Osteocyte (in vitro differentiated cells): ENCODE data around the gene LYL1. TPM values are rescaled to one million over a fixed set of nuclear protein-coding genes. Genes with fewer than 3 reads are reported as not detected.

ENCODE experiments used
- DNase-seq: peaks from one replicate; pipeline ENCODE4 v3.0.0; 2021; ENCODE audit warnings: mixed read lengths; ENCODE audit not compliant: unreplicated experiment; ENCODE audit errors: extremely low spot score
- H3K27ac Mint-ChIP-seq: one replicate; pipeline ENCODE4 v1.8.0; 2021; ENCODE audit warnings: mild to moderate bottlenecking, mixed read lengths; ENCODE audit not compliant: unreplicated experiment
- H3K27me3 Mint-ChIP-seq: one replicate; pipeline ENCODE4 v1.8.0; 2021; ENCODE audit warnings: mixed read lengths; ENCODE audit not compliant: unreplicated experiment
- H3K36me3 Mint-ChIP-seq: one replicate; pipeline ENCODE4 v1.8.0; 2021; ENCODE audit warnings: mixed read lengths; ENCODE audit not compliant: unreplicated experiment
- H3K4me1 Mint-ChIP-seq: one replicate; pipeline ENCODE4 v1.8.0; 2021; ENCODE audit warnings: mixed read lengths; ENCODE audit not compliant: unreplicated experiment
- H3K4me3 Mint-ChIP-seq: one replicate; pipeline ENCODE4 v1.8.0; 2021; ENCODE audit warnings: mild to moderate bottlenecking, moderate library complexity, mixed read lengths; ENCODE audit not compliant: unreplicated experiment
- H3K9me3 Mint-ChIP-seq: one replicate; pipeline ENCODE4 v1.8.0; 2021; ENCODE audit warnings: mixed read lengths; ENCODE audit not compliant: unreplicated experiment
- total RNA-seq: library from RNA; stranded (reverse); gene quantifications from 2 replicates; pipeline ENCODE4 v1.2.1, GENCODE V29; 2021
- TF ChIP-seq, protein P1 (sequence below): fragments of 200-600 bp; sonication (generic); IDR thresholded peaks from 2 replicates; pipeline ENCODE4 v1.5.0; 2021; ENCODE audit warnings: antibody characterized with exemption, mild to moderate bottlenecking, moderate library complexity

LYL1 gene
- total RNA-seq, 1 donor from 2014 or later = not detected

DNA sequence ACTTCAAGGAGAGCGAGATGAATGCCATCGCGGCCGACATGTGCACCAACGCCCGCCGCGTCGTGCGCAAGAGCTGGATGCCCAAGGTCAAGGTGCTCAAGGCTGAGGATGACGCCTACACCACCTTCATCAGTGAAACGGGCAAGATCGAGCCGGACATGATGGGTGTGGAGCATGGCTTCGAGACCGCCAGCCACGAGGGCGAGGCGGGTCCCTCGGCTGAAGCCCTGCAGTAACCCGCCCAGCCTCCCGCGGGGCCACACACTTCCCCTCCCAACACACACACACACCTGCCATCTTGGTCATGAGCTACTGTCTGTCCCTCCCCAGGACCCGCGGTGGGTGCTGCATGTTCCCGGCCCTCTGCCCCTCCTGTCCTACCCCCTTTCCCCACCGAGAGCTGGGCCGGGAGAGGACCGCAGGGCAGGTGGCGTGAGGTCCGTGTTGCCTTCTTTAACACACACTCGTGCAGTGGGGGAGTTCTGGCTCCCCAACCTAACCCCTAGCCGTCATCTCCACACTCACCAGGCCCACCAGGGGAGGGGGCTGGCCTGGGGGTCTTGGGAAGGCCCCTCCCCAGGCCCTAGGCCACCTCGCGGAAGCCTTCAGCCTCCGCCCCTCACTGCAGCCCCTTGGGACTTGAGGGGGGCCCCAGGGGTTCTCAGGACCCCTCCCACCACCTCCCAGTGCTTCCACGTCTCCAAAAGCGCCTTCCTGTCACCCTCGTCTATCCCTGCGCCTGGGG is 35.7 kb upstream of the LYL1 start:
- no peaks in the 10 kb centered on the region for H3K9me3 Mint-ChIP-seq
- DNase-seq = no peak

DNA sequence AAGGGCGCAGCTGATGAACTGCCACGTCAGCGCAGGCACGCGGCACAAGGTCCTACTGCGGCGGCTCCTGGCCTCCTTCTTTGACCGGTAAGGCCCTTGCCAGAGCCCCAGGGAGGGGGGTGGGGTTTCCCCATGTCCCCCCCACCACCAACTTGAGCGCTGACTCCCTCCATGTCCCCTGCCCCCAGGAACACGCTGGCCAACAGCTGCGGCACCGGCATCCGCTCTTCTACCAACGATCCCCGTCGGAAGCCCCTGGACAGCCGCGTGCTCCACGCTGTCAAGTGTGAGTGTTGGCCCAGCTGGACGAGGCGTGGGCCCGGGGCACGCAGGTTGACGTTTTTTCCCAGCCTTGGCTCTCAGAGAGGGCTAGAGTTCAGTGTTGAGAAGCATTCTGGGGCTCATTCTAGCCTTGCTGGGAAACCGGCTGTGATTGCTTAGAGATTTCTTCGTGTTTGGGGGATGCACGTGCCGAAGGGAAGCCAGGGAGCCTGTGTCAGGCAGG is 34.7 kb upstream of the LYL1 start:
- H3K27ac Mint-ChIP-seq = no peak overlapping the region

More for the DNA sequence above, 35.7 kb upstream of the LYL1 start:
- Mint-ChIP-seq H3K4me3 (no peak overlapping the region), H3K27me3 (no peaks in the 10 kb centered on the region), H3K27ac (no peak overlapping the region), H3K4me1 (peaks cover 16% of the 10 kb centered on the region), H3K36me3 (peaks cover 7% of the 10 kb centered on the region)
- TF ChIP-seq, protein P1, sequence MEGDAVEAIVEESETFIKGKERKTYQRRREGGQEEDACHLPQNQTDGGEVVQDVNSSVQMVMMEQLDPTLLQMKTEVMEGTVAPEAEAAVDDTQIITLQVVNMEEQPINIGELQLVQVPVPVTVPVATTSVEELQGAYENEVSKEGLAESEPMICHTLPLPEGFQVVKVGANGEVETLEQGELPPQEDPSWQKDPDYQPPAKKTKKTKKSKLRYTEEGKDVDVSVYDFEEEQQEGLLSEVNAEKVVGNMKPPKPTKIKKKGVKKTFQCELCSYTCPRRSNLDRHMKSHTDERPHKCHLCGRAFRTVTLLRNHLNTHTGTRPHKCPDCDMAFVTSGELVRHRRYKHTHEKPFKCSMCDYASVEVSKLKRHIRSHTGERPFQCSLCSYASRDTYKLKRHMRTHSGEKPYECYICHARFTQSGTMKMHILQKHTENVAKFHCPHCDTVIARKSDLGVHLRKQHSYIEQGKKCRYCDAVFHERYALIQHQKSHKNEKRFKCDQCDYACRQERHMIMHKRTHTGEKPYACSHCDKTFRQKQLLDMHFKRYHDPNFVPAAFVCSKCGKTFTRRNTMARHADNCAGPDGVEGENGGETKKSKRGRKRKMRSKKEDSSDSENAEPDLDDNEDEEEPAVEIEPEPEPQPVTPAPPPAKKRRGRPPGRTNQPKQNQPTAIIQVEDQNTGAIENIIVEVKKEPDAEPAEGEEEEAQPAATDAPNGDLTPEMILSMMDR = no peak

DNA sequence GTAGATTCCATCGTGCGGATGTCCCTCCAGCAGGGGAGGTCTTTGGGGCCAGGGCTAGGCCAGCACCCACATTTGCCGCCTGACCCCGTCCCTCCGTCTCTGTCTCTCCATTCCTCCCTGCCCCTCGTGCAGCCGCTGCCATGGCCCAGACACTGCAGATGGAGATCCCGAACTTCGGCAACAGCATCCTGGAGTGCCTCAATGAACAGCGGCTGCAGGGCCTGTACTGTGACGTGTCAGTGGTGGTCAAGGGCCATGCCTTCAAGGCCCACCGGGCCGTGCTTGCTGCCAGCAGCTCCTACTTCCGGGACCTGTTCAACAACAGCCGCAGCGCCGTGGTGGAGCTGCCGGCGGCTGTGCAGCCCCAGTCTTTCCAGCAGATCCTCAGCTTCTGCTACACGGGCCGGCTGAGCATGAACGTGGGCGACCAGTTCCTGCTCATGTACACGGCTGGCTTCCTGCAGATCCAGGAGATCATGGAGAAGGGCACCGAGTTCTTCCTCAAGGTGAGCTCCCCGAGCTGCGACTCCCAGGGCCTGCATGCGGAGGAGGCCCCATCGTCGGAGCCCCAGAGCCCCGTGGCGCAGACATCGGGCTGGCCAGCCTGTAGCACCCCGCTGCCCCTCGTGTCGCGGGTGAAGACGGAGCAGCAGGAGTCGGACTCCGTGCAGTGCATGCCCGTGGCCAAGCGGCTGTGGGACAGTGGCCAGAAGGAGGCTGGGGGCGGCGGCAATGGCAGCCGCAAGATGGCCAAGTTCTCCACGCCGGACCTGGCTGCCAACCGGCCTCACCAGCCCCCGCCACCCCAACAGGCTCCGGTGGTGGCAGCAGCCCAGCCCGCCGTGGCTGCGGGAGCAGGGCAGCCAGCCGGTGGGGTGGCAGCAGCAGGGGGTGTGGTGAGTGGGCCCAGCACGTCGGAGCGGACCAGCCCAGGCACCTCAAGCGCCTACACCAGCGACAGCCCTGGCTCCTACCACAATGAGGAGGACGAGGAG is 32.7 kb upstream of the LYL1 start:
- no peaks in the 10 kb centered on the region for H3K9me3 Mint-ChIP-seq
- TF ChIP-seq, protein P1 = no peak
- no peaks in the 10 kb centered on the region for H3K27me3 Mint-ChIP-seq

More for the DNA sequence above, 34.7 kb upstream of the LYL1 start:
- Mint-ChIP-seq H3K27me3 (no peaks in the 10 kb centered on the region), H3K9me3 (no peaks in the 10 kb centered on the region), H3K4me1 (peaks cover 10% of the 10 kb centered on the region), H3K36me3 (peaks cover 7% of the 10 kb centered on the region), H3K4me3 (no peak overlapping the region)
- TF ChIP-seq, protein P1 = no peak
- no peak for DNase-seq

DNA sequence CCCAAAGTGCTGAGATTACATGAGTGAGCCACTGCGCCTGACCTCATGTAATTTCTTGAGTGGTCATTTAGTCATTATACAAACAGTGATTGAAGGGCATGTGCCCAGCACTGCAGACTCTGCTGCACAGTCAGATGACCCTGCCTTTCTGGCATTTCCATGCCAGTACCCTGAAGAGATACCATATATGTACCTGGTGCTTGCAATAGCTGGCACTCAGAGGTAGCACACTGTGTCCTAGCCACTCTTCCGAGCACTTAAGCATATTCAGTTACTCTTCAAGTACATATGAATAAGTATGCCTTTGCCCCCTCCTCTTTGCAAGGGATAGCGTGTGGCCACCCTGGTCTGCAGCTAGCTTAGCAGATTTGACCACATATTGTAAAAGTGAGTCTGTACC is 32.0 kb upstream of the LYL1 start:
- no peaks in the 10 kb centered on the region for H3K9me3 Mint-ChIP-seq
- H3K4me3 Mint-ChIP-seq = no peak overlapping the region
- H3K27ac Mint-ChIP-seq = no peak overlapping the region
- H3K4me1 Mint-ChIP-seq = peaks cover 8% of the 10 kb centered on the region
- peaks cover 7% of the 10 kb centered on the region for H3K36me3 Mint-ChIP-seq
- DNase-seq = no peak
- TF ChIP-seq, protein P1 = no peak
- H3K27me3 Mint-ChIP-seq = no peaks in the 10 kb centered on the region

More for the DNA sequence above, 32.7 kb upstream of the LYL1 start:
- H3K4me3 Mint-ChIP-seq = no peak overlapping the region
- no peak overlapping the region for H3K27ac Mint-ChIP-seq
- peaks cover 7% of the 10 kb centered on the region for H3K36me3 Mint-ChIP-seq
- H3K4me1 Mint-ChIP-seq = peaks cover 10% of the 10 kb centered on the region
- no peak for DNase-seq
